Adrenal gland (tissue), 5 donors: ENCODE results near the gene PMEPA1.

Experiments
- POLR2A ChIP-seq, 2 donors: fragments of 450-650 bp; IDR thresholded peaks; one replicate each; pipeline ENCODE4 v1.6.1; 2017; ENCODE audit warnings: antibody characterized with exemption in 2 of 2, mild to moderate bottlenecking in 2 of 2, moderate library complexity in 1 of 2
- TF ChIP-seq, protein P1 (sequence below), 6 experiments: fragments of 450-650 bp in 4 of 6; fragments of 200-600 bp in 2 of 6; sonication (generic) in 1 of 6; IDR thresholded peaks; 1 replicate in 5 of 6; 2 replicates in 1 of 6; pipeline versions ENCODE4 v1.5.1 to v1.8.0; 2016 to 2021; ENCODE audit warnings: antibody characterized with exemption in 6 of 6, mild to moderate bottlenecking in 2 of 6, moderate library complexity in 1 of 6
- donor health status: DM: no; HTN: no; CAD: no.

DNA sequence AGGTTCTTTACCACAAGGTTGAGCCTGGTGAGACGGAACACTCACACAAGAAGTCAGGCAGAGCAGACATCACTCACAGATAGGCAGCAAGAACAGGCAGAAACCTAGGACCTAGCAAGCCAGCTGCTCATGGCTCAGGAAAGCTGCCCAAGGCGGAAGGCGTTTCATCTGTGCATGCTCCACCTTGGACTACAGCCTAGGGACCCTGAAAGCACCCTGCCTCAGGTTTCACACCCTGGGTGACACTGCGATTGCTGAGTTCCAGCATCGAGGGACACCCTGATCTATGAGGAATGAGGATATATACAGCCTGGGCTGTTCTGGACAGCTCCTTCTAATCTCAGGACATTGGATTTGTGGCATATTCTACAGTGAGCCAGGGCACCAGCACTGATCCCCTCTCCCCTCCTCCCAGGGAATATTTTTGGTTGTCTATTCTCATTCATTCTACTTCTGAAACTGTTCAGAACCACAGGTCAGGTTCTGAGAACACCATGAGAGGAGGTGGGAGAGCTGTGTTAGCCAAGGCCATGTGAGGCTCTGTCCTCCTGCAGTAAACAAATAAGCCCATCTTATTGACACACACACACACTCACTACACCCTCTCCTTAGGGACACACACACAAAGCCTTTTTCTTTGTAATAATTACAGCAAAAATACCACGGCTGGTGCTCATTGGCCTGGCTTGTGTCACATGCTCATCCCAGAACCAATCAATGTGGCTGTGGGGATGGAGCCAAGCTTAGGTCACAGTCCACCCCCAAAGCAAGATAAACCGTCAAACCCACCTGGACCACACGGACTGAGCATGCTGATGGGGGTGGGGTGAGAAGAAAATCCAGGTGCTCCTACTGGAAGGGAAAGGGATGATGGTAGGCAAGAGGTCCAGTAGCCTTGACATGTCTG is 26.3 kb upstream of the PMEPA1 start:
- TF ChIP-seq, protein P1, sequence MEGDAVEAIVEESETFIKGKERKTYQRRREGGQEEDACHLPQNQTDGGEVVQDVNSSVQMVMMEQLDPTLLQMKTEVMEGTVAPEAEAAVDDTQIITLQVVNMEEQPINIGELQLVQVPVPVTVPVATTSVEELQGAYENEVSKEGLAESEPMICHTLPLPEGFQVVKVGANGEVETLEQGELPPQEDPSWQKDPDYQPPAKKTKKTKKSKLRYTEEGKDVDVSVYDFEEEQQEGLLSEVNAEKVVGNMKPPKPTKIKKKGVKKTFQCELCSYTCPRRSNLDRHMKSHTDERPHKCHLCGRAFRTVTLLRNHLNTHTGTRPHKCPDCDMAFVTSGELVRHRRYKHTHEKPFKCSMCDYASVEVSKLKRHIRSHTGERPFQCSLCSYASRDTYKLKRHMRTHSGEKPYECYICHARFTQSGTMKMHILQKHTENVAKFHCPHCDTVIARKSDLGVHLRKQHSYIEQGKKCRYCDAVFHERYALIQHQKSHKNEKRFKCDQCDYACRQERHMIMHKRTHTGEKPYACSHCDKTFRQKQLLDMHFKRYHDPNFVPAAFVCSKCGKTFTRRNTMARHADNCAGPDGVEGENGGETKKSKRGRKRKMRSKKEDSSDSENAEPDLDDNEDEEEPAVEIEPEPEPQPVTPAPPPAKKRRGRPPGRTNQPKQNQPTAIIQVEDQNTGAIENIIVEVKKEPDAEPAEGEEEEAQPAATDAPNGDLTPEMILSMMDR (IDR thresholded peaks at IDR 0.05) = no peak
- TF ChIP-seq POLR2A (IDR thresholded peaks at IDR 0.05) = no peak
